ENCODE data around the gene MFSD2A. TPM values are rescaled to one million over a fixed set of nuclear protein-coding genes. Genes with fewer than 3 reads are reported as not detected.
"Not testable (repeated sequence)": the region's sequence is repeated elsewhere in the genome, so short reads cannot be mapped to it uniquely, and the experiment has no call there.

The MFSD2A gene
- total RNA-seq, 1 donor from 2014 or later: 2.9 TPM

DNA sequence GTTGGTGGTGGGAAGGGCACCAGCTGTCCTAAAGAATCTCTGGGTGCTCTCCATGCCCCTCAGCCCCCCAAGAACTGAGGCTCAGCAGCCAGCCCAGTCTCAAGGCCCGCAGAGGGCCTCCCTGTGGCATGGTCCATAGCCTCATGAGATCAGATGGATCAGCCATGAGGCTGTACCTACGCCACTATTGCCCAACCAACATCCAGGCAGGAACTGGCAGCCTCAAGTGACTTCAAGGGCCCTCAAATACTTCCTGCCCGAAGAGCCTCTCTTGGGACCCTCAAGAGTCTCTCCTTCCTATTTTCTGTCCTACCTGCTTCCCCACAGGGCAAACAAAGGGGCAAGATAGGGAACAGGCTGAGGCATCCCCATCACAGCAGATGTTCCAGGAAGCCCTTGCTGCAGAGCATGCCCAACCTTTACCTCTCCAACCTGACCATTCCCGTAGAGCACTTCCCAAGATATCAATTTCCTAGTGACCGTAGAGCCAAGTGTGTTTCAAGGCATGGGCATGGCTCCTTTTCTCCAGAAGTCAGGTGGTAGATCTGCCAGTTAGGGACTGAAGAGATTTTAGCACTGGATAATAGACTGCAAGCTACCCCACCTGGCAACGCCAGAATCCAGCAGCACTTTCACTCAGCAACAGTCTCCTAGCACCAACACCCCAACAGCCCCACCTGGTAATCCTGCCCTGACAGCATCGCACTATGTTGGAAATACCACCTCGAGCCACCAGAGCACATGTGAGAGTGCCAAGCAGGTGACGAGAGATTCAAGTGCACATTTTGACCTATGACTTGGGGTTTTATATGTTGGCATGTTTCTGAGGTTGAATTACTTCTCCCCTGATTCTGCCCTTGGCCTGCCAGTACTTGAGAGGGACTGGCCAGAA, 13.7 kb upstream of the MFSD2A start:
- no peak for DNase-seq (ENCODE audit: low read depth, low spot score)

DNA sequence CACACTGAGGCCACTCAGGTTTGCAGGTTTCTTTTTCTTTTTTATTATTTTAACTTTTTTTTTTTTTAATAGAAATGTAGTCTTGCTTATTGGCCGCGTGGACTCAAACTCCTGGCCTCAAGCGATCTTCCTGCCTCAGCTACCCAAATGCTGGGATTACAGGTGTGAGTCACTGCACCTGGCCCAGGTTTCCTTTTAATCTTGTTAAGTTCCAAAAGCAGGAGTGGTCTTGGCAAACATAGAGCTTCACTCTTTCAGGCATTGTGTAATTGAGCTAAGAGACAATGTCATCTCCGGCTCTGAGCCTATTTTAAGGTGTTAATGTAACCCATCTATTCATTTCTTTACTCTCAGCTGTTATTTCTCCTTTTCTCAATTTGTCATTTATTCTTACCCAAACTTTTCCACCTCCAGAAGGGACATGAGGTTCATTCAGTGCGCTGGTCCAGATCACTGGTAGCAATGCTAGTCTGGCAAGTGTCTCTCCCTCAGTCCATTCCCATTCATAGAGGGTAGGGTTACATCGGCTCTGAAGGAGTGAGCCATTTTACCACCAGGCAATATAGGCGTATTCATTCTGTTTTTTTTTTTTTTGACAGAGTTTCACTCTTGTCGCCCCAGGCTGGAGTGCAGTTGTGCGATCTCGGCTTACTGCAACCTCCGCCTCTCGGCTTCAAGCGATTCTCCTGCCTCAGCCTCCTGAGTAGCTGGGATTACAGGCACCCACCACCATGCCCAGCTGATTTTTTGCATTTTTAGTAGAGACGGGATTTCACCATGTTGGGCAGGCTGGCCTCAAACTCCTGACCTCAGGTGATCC, 11.3 kb upstream of the MFSD2A start:
- no peak for DNase-seq (ENCODE audit: low read depth, low spot score)

DNA sequence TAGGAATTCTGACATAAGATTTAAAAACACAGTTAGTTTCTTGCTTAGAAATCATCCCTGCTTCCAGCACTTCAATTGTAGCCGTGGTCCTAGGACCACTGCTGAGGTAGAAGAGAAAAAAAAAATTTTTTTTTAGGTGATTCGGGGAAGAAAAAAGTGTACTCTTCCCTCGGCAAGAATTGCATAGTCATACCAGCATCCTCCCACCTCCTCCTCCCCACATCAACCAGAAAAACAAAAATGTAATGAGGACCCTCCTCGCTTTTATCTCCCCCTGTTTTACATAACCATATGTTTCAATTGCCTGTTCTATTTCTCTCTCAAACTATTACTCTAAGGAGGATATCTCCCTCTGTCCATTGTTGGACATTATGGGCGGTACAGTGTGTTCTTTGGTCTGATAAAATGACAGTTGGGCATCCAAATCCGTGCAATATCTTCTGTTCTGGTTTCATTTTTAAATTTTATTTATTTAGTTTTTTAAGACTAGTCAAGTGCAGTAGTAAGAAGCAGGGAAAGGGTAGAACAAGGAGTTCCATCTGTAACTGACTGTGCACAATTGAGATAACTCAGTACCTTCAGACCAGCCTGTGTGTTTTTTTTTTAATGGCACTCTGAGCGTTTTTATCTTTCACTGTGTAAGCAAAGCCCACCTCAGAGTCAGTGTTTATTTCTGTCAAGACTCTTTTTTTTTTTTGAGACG, 10.4 kb upstream of the MFSD2A start:
- no peak for DNase-seq (ENCODE audit: low read depth, low spot score)

DNA sequence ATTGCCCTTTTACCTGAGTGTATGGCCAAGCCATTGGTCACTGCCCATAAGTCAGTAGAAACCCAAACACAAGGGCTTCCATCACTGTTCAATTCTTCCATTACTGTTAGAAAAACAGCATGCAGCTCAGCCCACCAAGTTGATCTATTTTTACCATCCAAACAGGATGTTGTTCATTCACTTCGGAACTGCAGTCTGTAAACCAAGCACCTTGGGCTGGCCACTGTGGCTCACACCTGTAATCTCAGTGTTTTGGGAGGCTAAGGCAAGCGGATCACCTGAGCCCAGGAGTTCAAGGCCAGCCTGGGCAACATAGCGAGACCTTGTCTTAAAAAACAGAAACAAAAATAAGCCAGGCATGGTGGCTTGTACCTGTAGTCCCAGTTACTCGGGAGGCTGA, 8.7 kb upstream of the MFSD2A start:
- no peak for DNase-seq (ENCODE audit: low read depth, low spot score)

DNA sequence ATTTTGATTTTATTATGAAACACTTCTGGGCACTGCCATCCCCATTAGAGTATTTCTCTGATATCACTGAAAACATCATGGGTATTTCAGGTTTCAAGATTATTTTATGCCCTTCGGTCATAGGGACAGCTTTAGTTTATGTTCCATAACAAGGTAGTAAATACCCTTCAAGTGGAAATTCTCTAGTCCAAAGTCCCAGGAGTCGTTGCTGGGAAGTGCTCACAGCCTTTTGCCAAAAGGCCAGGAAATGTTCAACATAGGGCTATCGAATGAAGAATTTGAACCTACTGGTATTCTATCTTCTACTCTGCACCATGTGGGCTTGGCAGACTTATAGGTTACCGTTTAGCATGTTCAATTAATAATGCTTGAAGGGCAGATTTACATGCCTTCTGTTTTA, 7.7 kb upstream of the MFSD2A start:
- DNase-seq (ENCODE audit: low read depth, low spot score): no peak

DNA sequence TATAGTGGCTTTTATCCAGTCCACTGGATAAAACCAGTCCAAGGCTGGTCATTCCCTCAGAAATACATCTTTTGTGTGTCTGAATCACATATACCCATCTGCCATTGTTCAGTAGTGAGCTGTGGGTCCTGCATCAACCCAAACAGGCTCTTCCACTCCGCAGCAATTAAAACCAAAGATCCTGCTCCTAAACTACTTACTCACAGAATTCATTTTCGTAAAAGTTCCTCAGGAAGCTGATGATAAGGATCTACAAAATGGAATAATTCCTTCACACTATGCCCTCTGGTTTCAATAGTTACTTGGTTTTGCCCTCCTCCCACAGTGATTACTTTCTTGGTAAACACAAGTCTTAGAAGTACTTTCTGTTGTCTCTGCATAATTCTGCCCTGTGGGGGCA, 5.1 kb upstream of the MFSD2A start:
- DNase-seq (ENCODE audit: low read depth, low spot score): no peak

DNA sequence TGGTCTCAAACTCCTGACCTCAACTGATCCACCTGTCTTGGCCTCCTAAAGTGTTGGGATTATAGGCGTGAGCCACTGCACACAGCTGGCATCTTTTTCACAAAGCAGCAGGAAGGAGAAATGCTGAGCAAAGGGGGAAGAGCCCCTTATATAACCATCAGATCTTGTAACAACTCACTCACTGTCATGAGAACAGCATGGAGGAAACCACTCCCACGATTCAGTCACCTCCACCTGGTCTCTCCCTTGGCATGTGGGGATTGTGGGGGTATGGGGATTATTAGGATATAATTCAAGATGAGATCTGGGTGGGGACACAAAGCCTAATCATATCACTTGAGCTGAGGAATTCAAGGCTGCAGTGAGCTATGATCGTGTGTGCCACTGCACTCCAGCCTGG, 3.0 kb upstream of the MFSD2A start:
- DNase-seq (ENCODE audit: low read depth, low spot score): no peak

DNA sequence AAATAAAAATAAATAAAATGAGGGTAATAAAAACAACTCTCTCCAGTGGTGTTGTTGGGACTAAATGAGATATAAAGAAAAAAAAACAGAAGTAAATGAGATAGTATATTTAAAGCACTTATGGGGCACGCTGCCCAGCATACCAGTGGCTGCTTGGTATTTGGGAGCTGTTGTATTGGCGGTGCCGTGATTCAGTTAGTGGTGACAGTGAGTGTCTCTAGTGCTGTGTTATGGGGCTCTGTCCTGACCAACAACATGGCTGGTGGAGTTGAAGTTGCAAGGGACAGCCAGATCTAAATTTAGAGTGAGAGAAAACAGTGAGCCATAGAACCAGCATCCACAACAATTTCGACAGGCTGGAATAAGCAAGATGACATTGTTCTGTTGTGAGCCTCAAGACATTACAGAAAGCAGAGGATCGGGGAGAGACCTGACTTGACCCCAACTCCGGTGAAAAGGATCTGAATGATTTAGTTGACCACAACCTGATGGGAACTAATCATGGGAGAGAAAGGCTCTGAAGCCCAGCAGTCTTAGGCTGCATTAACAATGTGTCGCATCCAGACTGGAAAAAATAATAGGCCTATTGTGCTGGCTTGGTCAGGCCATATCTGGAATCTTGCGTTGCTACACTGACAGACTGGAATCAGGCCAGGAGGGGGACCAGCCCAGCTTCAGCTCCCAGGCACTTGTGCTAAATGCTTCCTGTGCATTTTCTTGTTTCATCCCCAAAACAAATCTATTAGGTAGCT, 2.4 kb upstream of the MFSD2A start:
- DNase-seq (ENCODE audit: low read depth, low spot score): no peak

DNA sequence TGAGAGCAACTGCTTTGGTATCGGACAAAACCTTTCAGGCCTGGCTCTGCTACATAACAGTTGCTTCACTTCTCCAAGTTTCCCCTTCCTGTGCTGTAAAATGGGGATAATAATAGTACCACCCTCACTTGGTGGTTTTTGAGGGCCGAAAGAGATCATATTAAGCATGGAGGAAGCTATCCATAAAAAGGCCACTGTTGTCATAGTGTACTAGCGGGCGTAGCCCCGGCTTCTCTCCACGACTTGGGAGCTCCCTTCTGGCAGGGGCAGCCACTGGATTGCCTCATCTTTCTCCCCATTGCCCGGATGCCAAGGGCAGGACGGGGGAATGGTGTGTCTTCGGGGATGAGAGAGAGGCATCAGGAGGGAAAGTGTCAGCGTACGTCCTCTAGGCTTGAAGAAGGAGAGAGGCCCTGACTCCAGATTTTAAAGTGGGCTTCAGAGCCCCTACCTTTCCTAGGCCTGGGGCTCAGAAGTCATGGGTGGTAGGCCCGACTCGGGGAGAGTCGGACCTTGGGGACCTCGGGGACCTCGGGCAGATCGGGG, 548 bp upstream of the MFSD2A start:
- no peak for DNase-seq (ENCODE audit: low read depth, low spot score)

DNA sequence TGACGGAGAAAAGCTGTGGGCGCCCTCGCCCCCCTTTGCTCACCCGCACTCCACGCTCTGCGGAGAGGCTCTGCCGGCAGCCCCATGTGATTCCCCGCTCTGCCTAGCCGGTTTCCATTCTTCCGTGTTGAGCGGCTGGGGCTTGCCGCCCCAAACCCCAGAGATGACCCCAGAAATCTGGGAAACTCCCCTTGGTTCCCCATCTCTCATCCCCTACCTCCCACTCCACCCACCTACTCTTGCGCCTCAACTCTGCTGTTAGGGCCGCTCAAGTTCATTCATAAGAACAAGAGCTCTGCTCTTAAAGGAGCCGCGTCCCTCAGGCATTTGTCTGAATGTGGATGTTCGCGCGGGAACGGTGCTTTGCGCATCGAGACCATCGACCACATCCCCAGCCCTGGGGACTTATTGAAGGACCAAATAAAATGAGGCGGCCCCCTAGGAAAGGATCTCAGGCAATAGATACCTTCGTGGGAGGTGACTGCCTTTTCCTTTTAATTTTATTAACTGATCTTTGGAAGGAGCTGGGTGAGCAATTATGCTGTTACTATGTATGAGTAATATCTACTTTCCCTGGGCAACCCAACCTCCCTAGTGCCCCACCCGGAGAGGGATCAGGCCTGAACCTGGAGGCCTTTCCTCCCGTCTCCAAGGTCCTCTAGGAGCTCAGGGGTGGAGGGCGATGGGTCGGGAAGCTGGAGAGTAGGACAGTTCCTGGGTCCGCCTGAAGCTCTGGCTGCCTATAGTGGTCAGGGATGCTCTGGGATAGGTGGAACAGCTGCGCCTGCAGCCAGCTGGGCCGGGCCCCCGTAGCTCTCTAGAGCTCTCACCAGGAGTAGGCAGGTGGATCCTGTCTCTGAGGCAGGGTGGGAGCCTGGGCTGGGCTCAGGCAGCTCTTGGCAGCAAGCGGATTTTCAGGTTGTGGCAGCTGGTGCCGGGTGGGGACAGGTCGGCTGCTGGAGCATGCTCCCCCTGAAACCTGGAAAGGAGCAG, 898 bp downstream of the MFSD2A start:
- DNase-seq (ENCODE audit: low read depth, low spot score): no peak

DNA sequence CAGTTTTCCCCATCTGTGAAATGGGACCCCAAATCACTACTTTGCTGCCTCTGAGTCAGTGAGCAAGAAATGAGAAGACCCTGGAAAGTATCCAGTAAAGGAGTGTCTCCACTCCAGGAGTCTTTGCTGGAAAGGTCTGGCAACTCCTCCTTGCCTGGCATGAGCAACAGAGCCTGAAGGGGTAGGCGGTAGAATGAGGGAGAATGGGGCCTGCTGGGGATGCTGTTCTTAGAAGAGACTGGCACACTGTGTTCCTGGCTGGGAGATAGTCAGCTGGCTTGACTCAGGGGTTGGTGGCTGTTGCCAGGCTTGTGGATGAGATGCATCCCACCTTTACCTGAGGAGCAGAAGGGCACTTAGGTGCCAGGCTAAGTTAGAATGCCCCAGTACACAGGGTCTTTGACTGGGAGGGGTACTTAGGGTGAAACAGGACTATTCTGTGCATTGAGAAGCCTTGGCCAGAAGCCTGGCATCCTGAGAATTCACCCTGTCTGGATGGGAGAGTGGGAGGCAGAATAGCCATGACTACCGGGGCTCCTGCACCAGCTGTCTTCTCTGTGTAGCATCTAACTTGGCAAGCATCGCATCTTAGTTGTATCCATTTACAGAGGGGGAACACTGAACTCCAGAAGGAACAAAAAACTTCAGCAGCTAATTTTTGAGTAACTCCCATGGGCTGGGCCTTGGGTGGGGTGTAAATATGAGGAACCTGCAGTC, 2.5 kb downstream of the MFSD2A start:
- no peak for DNase-seq (ENCODE audit: low read depth, low spot score)

DNA sequence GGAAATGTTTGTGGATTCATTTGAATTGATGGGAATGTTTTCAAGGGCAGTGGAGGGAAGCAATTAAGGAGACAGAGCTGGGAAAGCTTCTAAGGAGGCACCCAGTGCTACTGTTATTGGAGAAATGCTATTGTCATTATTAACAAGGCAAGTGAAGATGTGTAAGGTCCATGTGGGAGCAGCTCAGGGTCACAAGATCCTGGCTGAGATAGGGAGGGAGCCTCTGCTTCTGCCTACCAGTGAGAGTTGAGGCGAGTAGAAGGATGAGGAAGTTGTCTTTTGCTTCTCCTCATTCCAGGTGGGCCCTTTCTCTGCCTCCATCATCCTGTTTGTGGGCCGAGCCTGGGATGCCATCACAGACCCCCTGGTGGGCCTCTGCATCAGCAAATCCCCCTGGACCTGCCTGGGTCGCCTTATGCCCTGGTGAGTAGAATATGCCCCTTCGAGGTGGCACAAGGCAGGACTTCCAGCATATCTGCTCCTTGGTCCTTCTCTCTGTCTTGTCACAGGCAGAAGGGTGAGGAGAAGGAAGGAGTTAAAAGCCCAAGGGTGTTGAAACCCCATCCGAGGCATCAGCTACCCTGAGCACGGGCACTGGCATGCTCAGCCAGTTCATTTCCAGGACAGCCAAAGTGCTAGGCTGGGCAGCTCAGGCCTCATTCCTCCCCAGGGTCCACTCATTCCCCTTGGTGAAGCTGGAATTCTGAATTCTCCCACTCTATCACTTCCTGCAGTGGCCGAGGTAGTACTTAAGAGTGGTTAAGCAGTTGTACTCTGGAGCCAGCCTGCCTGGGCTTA, 3.7 kb downstream of the MFSD2A start:
- no peak for DNase-seq (ENCODE audit: low read depth, low spot score)

DNA sequence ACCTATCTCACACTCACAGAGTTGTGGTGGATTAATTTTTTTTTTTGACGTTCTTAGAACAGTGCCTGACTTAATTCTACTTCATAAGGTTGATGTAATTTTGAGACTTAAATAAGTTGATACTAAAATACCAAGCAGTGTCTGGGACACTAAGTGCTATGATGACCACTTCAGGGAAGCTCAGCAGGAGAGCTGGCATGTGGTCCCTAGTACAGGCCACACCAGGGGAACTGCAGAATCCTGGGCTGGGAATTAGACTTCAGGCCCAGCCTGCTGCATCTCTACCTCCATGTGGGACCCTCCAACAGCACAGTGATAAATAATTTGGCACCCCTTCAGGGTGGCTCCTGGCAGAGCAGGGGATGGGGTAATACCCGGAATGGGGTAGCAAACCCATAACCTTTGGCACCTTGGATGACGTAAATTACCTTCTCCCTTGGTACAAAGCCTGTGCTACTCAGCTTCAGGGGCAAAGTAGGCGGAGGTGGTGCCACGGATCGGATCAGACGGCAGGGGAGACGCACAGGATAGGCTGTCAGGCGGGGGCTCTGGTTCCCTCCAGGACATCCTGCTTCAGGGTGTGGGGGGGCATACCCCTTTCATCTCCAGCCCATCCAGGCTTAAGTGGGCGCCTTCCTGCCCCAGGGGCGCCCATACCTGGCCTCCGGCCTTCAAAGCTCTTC, 4.8 kb downstream of the MFSD2A start:
- DNase-seq (ENCODE audit: low read depth, low spot score): no peak

DNA sequence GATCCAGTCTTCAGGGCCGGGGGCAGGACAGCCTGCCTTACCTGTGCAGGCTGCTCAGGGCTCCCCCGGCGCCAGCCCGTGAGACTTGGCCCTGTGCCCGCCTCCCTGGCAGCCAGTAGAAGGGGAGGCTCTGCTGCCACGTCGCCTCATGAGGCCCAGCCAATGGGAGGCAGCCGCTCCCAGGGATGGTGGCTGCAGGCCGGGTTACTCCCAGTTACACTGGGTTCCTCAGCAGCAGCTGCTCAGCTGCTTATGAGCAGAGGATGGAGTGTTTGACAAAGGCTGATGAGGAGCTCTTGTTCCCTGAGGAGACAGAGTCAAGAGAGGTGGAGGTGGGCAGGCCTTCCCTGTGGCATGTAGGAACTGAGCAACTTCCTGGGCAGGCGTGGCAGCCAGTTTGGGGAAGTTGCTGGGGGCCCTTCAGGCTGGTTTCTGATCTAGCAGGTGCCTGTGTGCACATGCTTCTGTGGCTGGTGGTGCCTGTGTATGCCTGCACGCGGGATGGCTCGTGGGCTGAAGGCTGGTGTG, 5.5 kb downstream of the MFSD2A start:
- DNase-seq (ENCODE audit: low read depth, low spot score): no peak

DNA sequence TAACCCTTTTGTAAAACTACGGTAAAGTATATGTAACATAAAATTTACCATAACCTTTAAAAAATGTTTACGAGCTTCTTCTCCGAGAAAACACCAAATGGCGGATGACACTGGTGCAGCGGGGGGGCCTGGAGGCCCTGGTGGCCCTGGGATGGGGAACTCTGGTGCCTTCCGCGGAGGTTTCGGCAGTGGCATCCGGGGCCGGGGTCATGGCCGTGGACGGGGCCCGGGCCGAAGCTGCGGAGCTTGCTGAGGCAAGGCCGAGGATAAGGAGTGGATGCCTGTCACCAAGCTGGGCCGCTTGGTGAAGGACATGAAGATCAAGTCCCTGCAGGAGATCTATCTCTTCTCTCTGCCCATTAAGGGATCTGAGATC, 7.5 kb downstream of the MFSD2A start:
- no peak for DNase-seq (ENCODE audit: low read depth, low spot score)

DNA sequence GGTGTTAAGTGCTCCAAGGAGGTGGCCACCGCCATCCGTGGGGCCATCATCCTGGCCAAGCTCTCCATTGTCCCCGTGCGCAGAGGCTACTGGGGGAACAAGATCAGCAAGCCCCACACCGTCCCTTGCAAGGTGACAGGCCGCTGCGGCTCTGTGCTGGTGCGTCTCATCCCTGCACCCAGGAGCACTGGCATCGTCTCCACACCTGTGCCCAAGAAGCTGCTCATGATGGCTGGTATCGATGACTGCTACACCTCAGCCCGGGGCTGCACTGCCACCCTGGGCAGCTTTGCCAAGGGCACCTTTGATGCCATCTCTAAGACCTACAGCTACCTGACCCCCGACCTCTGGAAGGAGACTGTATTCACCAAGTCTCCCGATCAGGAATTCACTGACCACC, 8.0 kb downstream of the MFSD2A start:
- not testable (repeated sequence) for DNase-seq (ENCODE audit: low read depth, low spot score)

DNA sequence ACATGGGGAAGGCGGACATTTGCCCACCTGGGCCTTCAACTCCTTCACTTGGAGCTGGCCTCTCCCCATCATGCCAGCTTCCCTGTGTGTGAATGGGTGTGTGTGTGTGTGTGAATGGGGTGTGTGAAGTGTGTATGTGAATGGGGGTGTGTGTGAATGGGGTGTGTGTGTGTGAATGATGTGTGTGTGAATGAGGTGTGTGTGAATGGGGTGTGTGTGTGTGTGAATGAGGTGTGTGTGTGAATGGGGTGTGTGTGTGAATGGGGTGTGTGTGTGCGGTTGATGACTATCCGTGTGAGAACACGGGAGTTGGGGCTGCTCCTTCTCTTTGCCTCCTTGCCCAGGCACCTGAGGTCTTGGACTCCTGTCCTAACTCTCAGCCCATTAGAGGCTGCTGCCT, 9.6 kb downstream of the MFSD2A start:
- no peak for DNase-seq (ENCODE audit: low read depth, low spot score)

DNA sequence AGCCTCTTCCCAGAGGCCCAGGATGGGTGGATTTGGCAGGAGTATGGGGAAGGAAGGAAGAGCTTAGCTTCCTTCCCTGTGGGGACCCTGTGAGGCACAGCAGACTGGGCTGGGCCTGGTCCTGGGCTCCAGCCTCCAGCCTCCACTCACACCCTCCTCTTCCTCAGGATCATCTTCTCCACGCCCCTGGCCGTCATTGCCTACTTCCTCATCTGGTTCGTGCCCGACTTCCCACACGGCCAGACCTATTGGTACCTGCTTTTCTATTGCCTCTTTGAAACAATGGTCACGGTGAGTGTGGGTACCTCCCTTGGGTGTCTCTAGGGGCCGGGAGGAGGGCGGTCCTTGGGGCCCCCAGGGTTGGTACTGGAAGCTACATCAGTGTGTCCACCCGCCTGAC, 10.1 kb downstream of the MFSD2A start:
- DNase-seq (ENCODE audit: low read depth, low spot score): no peak

Measured in pulmonary artery endothelial cell (primary cell).